Measurements from ENCODE around the gene KCNIP1.

- no peak for TF ChIP-seq POLR2AphosphoS5 (IDR thresholded peaks at IDR 0.05; ENCODE audit: low read depth, low read length)
- no peak for TF ChIP-seq POLR2A (IDR thresholded peaks at IDR 0.05; ENCODE audit: control extremely low read depth in 1 of 2, low read depth in 2 of 2, low read length in 2 of 2)
- TF ChIP-seq EZH2 (IDR thresholded peaks at IDR 0.05; ENCODE audit: low read depth, low read length, severe bottlenecking), result no peak
- TF ChIP-seq EP300 (IDR thresholded peaks at IDR 0.05; ENCODE audit: borderline replicate concordance in 1 of 2, low read depth in 2 of 2, low read length in 2 of 2), result no peak
- no peak for TF ChIP-seq BCL11A (IDR thresholded peaks at IDR 0.05; ENCODE audit: low read depth in 2 of 2, low read length in 2 of 2)
- TF ChIP-seq CEBPB (IDR thresholded peaks at IDR 0.05; ENCODE audit: low read depth, low read length), result no peak
- no peak for TF ChIP-seq CTCF (IDR thresholded peaks at IDR 0.05; ENCODE audit: control extremely low read depth in 1 of 3, insufficient read depth in 1 of 3, low read depth in 1 of 3, low read length in 3 of 3)
- TF ChIP-seq CHD2 (IDR thresholded peaks at IDR 0.05; ENCODE audit: low read length), result no peak
- TF ChIP-seq CHD1 (IDR thresholded peaks at IDR 0.05; ENCODE audit: low read depth, low read length), result no peak
- TF ChIP-seq EGR1 (IDR thresholded peaks at IDR 0.05; ENCODE audit: borderline replicate concordance, low read depth, low read length), result no peak
- TF ChIP-seq TEAD4 (IDR thresholded peaks at IDR 0.05; ENCODE audit: low read depth, low read length), result no peak
- TF ChIP-seq TCF12 (IDR thresholded peaks at IDR 0.05; ENCODE audit: low read depth, low read length), result no peak
Measured at GRCh38 chr5:170603109-170603508, 99.3 kb downstream of the KCNIP1 start.

Data from H1 (cell line).